Calu3 (cell line): ENCODE measurements around the gene TFAP2C. TPM values are rescaled to one million over a fixed set of nuclear protein-coding genes. Genes with fewer than 3 reads are reported as not detected.
"Not testable (repeated sequence)": the region's sequence is repeated elsewhere in the genome, so short reads cannot be mapped to it uniquely, and the experiment has no call there.

Source experiments
- BruUV-seq: library from RNA; stranded (reverse); fragments of 400-500 nt; replicated peaks from 2 replicates; lab custom pipeline; 2021; lab: Mats Ljungman, UMichigan
- CTCF ChIA-PET: fragments of 300-600 bp; sonication (Branson Sonifier 250); formaldehyde crosslinking; loops from one replicate; lab custom pipeline; 2022; ENCODE audit warnings: antibody characterized with exemption; lab: Charles Lee
- DNase-seq: peaks from one replicate; pipeline ENCODE4 v3.0.0; 2022
- H3K27ac Mint-ChIP-seq: one replicate; pipeline ENCODE4 v1.8.0; 2022; ENCODE audit warnings: mixed read lengths; ENCODE audit not compliant: unreplicated experiment
- H3K27me3 Mint-ChIP-seq: one replicate; pipeline ENCODE4 v1.8.0; 2022; ENCODE audit warnings: mixed read lengths; ENCODE audit not compliant: unreplicated experiment
- H3K36me3 Mint-ChIP-seq: one replicate; pipeline ENCODE4 v1.8.0; 2022; ENCODE audit warnings: mild to moderate bottlenecking, moderate library complexity, mixed read lengths; ENCODE audit not compliant: insufficient read depth, unreplicated experiment
- H3K4me1 Mint-ChIP-seq: one replicate; pipeline ENCODE4 v1.8.0; 2022; ENCODE audit warnings: mild to moderate bottlenecking, low read depth, mixed read lengths; ENCODE audit not compliant: unreplicated experiment
- H3K4me3 Mint-ChIP-seq: one replicate; pipeline ENCODE4 v1.8.0; 2022; ENCODE audit warnings: mild to moderate bottlenecking, low read depth, moderate library complexity, mixed read lengths; ENCODE audit not compliant: unreplicated experiment
- H3K9me3 Mint-ChIP-seq: one replicate; pipeline ENCODE4 v1.8.0; 2022; ENCODE audit warnings: low read depth, mixed read lengths; ENCODE audit not compliant: unreplicated experiment
- CTCF ChIP-seq: fragments of 200-600 bp; IDR thresholded peaks from one replicate; pipeline ENCODE4 v1.8.0; 2022; ENCODE audit warnings: antibody characterized with exemption; ENCODE audit not compliant: unreplicated experiment
- intact Hi-C: fragments of 100-400 bp; cut with micrococcal nuclease; formaldehyde crosslinking; loops from one replicate; pipeline ENCODE4 v1.10.0; 2022; ENCODE audit not compliant: unreplicated experiment
- total RNA-seq: library from RNA; stranded (reverse); gene quantifications from 2 replicates; pipeline ENCODE4 v1.2.3, GENCODE V29; 2022

Gene TFAP2C
- total RNA-seq, 1 experiment from 2014 or later = 3.4 TPM

- no peak for DNase-seq
- peaks cover 43% of the 10 kb centered on the region for H3K27me3 Mint-ChIP-seq
- H3K27ac Mint-ChIP-seq = no peak overlapping the region
- H3K4me3 Mint-ChIP-seq = no peak overlapping the region
- BruUV-seq = no TSS peak
- CTCF ChIA-PET = no interaction called here
- no peaks in the 10 kb centered on the region for H3K9me3 Mint-ChIP-seq
- no peaks in the 10 kb centered on the region for H3K36me3 Mint-ChIP-seq
- no peak for TF ChIP-seq CTCF
- intact Hi-C loops = no loop called here
- H3K4me1 Mint-ChIP-seq = no peaks in the 10 kb centered on the region
Measured at GRCh38 chr20:56656632-56657031, 27.5 kb downstream of the TFAP2C start.

GRCh38 chr20:56657879-56658278 is 28.8 kb downstream of the TFAP2C start:
- Mint-ChIP-seq H3K9me3 (no peaks in the 10 kb centered on the region), H3K27ac (no peak overlapping the region), H3K4me3 (no peak overlapping the region), H3K36me3 (no peaks in the 10 kb centered on the region), H3K27me3 (peaks cover 43% of the 10 kb centered on the region), H3K4me1 (no peaks in the 10 kb centered on the region)
- no peak for TF ChIP-seq CTCF
- no TSS peak for BruUV-seq
- no peak for DNase-seq
- intact Hi-C loops = no loop called here
- CTCF ChIA-PET = no interaction called here

- H3K4me1 Mint-ChIP-seq, BruUV-seq, DNase-seq, H3K36me3 Mint-ChIP-seq, H3K4me3 Mint-ChIP-seq, H3K27ac Mint-ChIP-seq, H3K9me3 Mint-ChIP-seq, intact Hi-C loops: not testable (repeated sequence)
- H3K27me3 Mint-ChIP-seq = peaks cover 43% of the 10 kb centered on the region
- CTCF ChIA-PET = interaction anchor here (0.6 kb wide), 1 partner anchor 18 kb away, joined by 3 read pairs; no protein-coding TSS in a partner anchor
Measured at GRCh38 chr20:56658341-56658947, 29.3 kb downstream of the TFAP2C start.

GRCh38 chr20:56663660-56664059 is 34.6 kb downstream of the TFAP2C start:
- intact Hi-C loops = no loop called here
- Mint-ChIP-seq H3K4me3 (no peak overlapping the region), H3K9me3 (no peaks in the 10 kb centered on the region), H3K36me3 (no peaks in the 10 kb centered on the region), H3K27ac (no peak overlapping the region), H3K4me1 (no peaks in the 10 kb centered on the region), H3K27me3 (peaks cover 25% of the 10 kb centered on the region)
- CTCF ChIA-PET = interaction anchor here (1.0 kb wide), 1 partner anchor 9 kb away, joined by 3 read pairs; no protein-coding TSS in a partner anchor
- no peak for TF ChIP-seq CTCF
- no peak for DNase-seq
- BruUV-seq = no TSS peak

- TF ChIP-seq CTCF = no peak
- Mint-ChIP-seq H3K27me3 (peaks cover 26% of the 10 kb centered on the region), H3K27ac (no peak overlapping the region), H3K36me3 (no peaks in the 10 kb centered on the region), H3K9me3 (no peaks in the 10 kb centered on the region), H3K4me3 (no peak overlapping the region), H3K4me1 (no peaks in the 10 kb centered on the region)
- CTCF ChIA-PET = no interaction called here
- no TSS peak for BruUV-seq
- DNase-seq = no peak
- intact Hi-C loops = no loop called here
Measured at GRCh38 chr20:56664796-56665195, 35.7 kb downstream of the TFAP2C start.
